IPS DF 19.7 (cell line): ENCODE results near the gene JUN.

ENCODE experiments used
- DNase-seq: peaks from one replicate; pipeline ENCODE4 v3.0.0-alpha.2; 2013; ENCODE audit warnings: low read depth, low spot score

JUN gene

GRCh38 chr1:58783090-58783992, 506 bp downstream of the JUN start:
- no peak for DNase-seq

- DNase-seq: no peak
These were observed 1.4 kb downstream of the JUN start for GRCh38 chr1:58782178-58783089.

- no peak for DNase-seq
These were observed 2.2 kb downstream of the JUN start for GRCh38 chr1:58781541-58782177.

- no peak for DNase-seq
These were observed 2.9 kb downstream of the JUN start for GRCh38 chr1:58780836-58781452.

- no peak for DNase-seq
These were observed 3.4 kb downstream of the JUN start for GRCh38 chr1:58780411-58780810.

- no peak for DNase-seq
These were observed 4.0 kb downstream of the JUN start for GRCh38 chr1:58779801-58780382.

GRCh38 chr1:58779059-58779754, 4.6 kb downstream of the JUN start:
- DNase-seq: no peak

GRCh38 chr1:58778385-58779000, 5.4 kb downstream of the JUN start:
- no peak for DNase-seq

GRCh38 chr1:58774027-58774426, 9.8 kb downstream of the JUN start:
- no peak for DNase-seq

GRCh38 chr1:58773406-58773840, 10.4 kb downstream of the JUN start:
- DNase-seq: no peak

- DNase-seq: no peak
These were observed 14.0 kb downstream of the JUN start for GRCh38 chr1:58769809-58770320.

- no peak for DNase-seq
These were observed 14.7 kb downstream of the JUN start for GRCh38 chr1:58768971-58769808.

- no peak for DNase-seq
These were observed 15.6 kb downstream of the JUN start for GRCh38 chr1:58768191-58768731.

GRCh38 chr1:58767143-58767542, 16.7 kb downstream of the JUN start:
- no peak for DNase-seq

- DNase-seq: no peak
These were observed 18.4 kb downstream of the JUN start for GRCh38 chr1:58765441-58765840.

- DNase-seq: no peak
These were observed 18.8 kb downstream of the JUN start for GRCh38 chr1:58765006-58765405.

GRCh38 chr1:58764294-58764978, 19.4 kb downstream of the JUN start:
- no peak for DNase-seq

GRCh38 chr1:58763214-58763613, 20.6 kb downstream of the JUN start:
- no peak for DNase-seq
